Nephron (organoid): Measurements from ENCODE around the gene MPO.

Source experiments
- H3K27ac Mint-ChIP-seq, 3 experiments: 2 replicates each; pipeline ENCODE4 v1.8.0; 2020; ENCODE audit warnings: mixed read lengths in 3 of 3, mild to moderate bottlenecking in 2 of 3, moderate library complexity in 1 of 3
- H3K27me3 Mint-ChIP-seq: 2 replicates; pipeline ENCODE4 v1.8.0; 2021; ENCODE audit warnings: low read depth, mild to moderate bottlenecking, moderate library complexity, mixed read lengths
- H3K36me3 Mint-ChIP-seq: 2 replicates; pipeline ENCODE4 v1.8.0; 2020; ENCODE audit warnings: low read depth, mixed read lengths
- H3K4me1 Mint-ChIP-seq: 2 replicates; pipeline ENCODE4 v1.8.0; 2020; ENCODE audit warnings: mixed read lengths
- H3K4me3 Mint-ChIP-seq, 3 experiments: 2 replicates each; pipeline ENCODE4 v1.8.0; 2020; ENCODE audit warnings: mild to moderate bottlenecking in 3 of 3, mixed read lengths in 3 of 3, moderate library complexity in 2 of 3
- H3K9me3 Mint-ChIP-seq: 2 replicates; pipeline ENCODE4 v1.8.0; 2020; ENCODE audit warnings: mixed read lengths
- TF ChIP-seq, protein P1 (sequence below), 3 experiments: fragments of 200-600 bp; sonication (generic); IDR thresholded peaks; one replicate each; pipeline ENCODE4 v1.5.0; 2021; ENCODE audit warnings: antibody characterized with exemption in 3 of 3; ENCODE audit not compliant: unreplicated experiment in 3 of 3

Gene MPO

DNA sequence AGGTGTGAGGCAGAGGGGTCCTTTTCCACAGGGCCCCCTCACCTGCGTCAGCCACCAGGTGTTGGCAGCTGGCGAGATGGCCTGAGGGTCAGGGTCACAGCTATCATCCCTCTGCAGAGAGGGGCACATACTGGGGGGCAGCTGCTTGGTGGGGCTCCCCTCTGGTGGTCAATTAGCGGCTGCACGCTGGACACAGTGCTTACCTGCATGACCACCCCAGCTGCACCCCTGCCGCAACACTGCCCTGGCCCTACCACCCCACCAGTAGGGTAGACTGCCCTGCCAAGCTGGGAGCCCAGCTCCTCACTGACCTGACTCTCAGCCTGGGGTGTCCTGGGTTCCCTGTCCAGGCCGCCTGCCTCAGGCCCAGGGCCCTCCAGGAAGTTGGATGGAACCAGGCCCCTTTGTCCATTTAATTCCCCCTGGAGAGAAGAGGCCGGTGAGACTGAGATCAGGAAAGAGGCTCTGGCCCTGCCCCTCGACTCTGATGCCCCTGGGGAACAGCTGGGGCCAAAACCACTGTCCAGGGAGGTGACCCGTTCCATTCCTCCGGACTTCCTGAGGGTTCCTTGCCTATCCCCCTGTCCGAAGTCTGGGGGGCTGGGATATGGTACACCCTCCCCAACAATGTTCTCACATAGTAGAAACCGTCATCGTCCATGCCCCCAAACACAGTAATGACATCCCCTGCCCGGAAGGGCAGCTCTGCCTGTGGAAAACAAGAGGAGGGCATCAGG, 24.2 kb upstream of the MPO start:
- TF ChIP-seq, protein P1, sequence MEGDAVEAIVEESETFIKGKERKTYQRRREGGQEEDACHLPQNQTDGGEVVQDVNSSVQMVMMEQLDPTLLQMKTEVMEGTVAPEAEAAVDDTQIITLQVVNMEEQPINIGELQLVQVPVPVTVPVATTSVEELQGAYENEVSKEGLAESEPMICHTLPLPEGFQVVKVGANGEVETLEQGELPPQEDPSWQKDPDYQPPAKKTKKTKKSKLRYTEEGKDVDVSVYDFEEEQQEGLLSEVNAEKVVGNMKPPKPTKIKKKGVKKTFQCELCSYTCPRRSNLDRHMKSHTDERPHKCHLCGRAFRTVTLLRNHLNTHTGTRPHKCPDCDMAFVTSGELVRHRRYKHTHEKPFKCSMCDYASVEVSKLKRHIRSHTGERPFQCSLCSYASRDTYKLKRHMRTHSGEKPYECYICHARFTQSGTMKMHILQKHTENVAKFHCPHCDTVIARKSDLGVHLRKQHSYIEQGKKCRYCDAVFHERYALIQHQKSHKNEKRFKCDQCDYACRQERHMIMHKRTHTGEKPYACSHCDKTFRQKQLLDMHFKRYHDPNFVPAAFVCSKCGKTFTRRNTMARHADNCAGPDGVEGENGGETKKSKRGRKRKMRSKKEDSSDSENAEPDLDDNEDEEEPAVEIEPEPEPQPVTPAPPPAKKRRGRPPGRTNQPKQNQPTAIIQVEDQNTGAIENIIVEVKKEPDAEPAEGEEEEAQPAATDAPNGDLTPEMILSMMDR (IDR thresholded peaks at IDR 0.05; ENCODE audit: unreplicated experiment in 3 of 3), result no peak
- H3K27ac Mint-ChIP-seq, result no peak overlapping the region
- peaks cover under 1% of the 10 kb centered on the region for H3K9me3 Mint-ChIP-seq

DNA sequence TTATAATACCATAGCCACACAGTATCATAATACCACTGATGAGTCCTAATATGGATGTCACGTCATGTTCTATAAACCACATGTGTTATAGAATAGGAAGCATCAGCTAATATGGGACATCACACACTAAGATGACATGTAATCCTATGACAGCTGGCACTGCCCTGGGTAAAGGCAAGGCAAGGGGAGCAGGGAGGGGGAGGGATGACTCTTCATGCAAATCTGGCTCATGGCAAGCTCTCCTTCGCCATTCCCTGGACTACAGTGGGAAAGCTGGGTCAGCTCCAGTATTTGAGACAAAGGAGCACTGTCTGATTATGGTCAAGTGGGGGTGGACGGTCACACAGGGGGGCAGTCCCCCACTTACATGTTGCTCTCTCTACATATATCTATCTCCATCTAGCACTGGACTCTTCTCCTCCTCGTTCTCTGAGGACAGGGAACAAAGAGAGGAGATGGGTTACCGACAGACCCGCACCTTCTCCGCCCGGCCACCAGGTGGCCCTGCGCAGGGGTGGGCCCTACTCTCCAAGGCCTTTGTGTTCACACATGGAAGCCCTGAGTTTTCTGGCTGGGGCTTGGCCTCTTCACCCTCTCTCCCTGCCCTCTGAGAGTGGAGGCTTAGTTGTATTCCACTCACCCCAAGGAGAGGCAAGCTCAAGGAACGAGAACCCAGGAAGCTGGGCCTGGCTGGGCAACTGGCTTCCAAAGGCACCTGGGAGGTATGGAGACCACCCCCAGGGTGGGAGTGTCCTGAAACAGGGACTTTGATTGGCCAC, 23.4 kb upstream of the MPO start:
- peaks cover 4% of the 10 kb centered on the region for H3K27me3 Mint-ChIP-seq
- no peak overlapping the region for H3K27ac Mint-ChIP-seq
- H3K36me3 Mint-ChIP-seq, result no peaks in the 10 kb centered on the region
- H3K4me3 Mint-ChIP-seq, result no peak overlapping the region
- TF ChIP-seq, protein P1 (IDR thresholded peaks at IDR 0.05; ENCODE audit: unreplicated experiment in 3 of 3), result peak; percentile 49 to 61 (median 56)
- peaks cover 3% of the 10 kb centered on the region for H3K9me3 Mint-ChIP-seq
- H3K4me1 Mint-ChIP-seq, result peaks cover 8% of the 10 kb centered on the region

More for the DNA sequence above, 24.2 kb upstream of the MPO start:
- peaks cover 8% of the 10 kb centered on the region for H3K4me1 Mint-ChIP-seq
- H3K4me3 Mint-ChIP-seq, result no peak overlapping the region
- no peaks in the 10 kb centered on the region for H3K36me3 Mint-ChIP-seq
- H3K27me3 Mint-ChIP-seq, result peaks cover 4% of the 10 kb centered on the region

DNA sequence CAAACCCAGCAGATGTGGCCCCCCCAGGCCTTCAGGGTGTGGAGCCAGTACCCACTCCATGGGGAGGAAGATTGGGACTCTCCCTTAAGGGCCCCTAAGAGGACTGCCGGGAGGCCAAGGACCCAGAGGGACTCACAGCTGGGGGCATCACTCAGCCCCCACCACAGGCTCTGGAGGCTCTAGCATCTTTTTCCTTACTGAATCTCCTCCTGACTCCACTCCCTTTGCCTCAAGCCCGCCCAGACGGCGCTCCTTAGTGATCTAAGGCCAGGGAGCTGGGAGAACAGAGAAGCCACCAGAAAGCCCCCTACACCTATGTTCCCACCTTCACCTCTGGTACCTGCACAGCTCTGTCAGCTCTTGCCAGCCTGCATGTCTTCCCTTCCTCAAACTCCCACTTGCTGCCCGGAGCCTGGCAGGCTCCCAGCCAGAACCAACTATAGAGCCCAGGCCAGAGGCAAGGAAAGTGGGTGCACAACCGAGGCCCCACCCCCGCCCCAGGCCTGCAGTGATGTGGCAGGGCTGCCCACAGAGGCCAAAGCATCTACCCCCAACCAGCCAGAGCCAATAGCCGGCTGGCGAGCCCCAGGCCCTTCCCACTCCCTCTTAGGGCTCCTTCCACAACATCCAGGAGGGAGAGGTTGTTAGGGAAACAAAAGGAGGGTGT, 22.3 kb upstream of the MPO start:
- no peaks in the 10 kb centered on the region for H3K36me3 Mint-ChIP-seq
- H3K4me3 Mint-ChIP-seq, result no peak overlapping the region
- H3K27ac Mint-ChIP-seq, result no peak overlapping the region
- H3K27me3 Mint-ChIP-seq, result peaks cover 4% of the 10 kb centered on the region
- H3K4me1 Mint-ChIP-seq, result peaks cover 8% of the 10 kb centered on the region
- TF ChIP-seq, protein P1 (IDR thresholded peaks at IDR 0.05; ENCODE audit: unreplicated experiment in 3 of 3), result no peak
- H3K9me3 Mint-ChIP-seq, result peaks cover 3% of the 10 kb centered on the region

DNA sequence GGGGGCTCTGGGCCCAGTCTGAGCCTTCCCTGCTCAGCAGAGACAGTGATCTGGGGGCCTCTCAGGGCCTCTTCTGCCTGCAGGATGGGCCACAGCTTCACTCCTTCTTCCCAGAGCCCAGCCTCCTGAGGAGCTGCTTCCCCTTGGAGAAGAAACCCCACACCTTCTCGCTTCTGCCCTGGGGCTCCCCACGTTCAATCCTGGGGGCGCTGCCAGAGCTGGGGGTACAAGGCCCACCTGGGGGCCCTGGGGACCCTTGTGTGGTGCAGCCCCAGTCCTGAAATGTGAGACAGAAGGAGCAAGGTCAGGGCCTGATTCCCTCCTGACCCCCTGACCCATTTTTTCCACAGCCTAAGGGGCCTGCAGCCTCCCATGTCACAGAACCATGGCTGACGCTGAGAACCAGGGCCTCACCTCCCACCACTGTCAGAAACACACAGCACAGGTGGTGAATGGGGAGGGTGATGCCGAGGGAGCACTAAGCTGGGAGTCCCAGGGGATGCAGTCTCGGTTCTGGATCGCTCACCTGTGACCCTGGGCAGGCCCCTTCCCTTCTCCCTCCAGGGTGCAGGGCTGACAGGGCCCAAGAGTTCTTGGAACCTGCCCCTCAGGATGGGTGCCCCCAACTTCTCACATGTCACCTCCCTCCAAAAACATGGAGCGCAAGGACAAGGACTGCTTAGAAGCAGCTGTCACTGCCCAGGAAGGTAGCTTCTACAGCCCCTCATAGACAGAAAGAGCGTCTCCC, 21.6 kb upstream of the MPO start:
- Mint-ChIP-seq H3K9me3 (peaks cover 3% of the 10 kb centered on the region), H3K36me3 (no peaks in the 10 kb centered on the region), H3K4me1 (peaks cover 8% of the 10 kb centered on the region), H3K27ac (no peak overlapping the region), H3K27me3 (peaks cover 1% of the 10 kb centered on the region), H3K4me3 (no peak overlapping the region)
- TF ChIP-seq, protein P1 (IDR thresholded peaks at IDR 0.05; ENCODE audit: unreplicated experiment in 3 of 3), result no peak

DNA sequence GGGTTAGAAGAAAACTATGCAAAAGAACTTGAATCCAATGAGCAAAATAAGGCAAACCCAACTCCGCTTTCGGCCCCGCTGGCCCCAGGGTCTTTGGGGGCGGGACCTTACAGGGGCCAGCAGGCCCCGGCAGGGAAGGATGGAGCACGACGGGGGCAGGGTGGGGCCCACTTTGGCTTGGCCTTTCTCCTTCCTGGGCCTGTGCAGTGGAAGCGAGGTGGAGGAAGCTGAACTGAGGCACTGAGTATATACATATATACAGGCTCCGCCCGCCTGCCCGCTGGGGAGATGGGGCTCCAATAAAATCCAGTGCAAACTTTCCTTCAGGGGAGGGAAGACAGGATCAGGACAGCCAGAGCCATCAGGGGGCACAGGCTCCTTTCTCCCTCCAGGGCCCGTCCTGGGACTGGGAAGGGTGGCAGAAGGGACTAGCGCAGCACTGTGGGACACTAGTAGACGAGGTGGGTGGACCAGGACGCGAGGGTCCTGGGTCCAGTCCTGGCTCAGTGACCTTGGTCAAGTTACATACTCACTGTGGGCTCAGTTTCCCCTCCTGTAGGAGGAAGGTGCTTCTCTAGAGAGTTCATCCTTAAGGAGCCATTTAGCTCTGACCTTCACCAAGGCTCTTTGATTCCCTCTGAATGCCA, 20.9 kb upstream of the MPO start:
- H3K36me3 Mint-ChIP-seq, result no peaks in the 10 kb centered on the region
- TF ChIP-seq, protein P1 (IDR thresholded peaks at IDR 0.05; ENCODE audit: unreplicated experiment in 3 of 3), result no peak

More for the DNA sequence above, 20.9 kb upstream of the MPO start:
- Mint-ChIP-seq H3K27me3 (no peaks in the 10 kb centered on the region), H3K4me3 (no peak overlapping the region), H3K27ac (no peak overlapping the region), H3K9me3 (peaks cover 3% of the 10 kb centered on the region), H3K4me1 (peaks cover 8% of the 10 kb centered on the region)
